Measurements from ENCODE around the gene POLH.

DNA sequence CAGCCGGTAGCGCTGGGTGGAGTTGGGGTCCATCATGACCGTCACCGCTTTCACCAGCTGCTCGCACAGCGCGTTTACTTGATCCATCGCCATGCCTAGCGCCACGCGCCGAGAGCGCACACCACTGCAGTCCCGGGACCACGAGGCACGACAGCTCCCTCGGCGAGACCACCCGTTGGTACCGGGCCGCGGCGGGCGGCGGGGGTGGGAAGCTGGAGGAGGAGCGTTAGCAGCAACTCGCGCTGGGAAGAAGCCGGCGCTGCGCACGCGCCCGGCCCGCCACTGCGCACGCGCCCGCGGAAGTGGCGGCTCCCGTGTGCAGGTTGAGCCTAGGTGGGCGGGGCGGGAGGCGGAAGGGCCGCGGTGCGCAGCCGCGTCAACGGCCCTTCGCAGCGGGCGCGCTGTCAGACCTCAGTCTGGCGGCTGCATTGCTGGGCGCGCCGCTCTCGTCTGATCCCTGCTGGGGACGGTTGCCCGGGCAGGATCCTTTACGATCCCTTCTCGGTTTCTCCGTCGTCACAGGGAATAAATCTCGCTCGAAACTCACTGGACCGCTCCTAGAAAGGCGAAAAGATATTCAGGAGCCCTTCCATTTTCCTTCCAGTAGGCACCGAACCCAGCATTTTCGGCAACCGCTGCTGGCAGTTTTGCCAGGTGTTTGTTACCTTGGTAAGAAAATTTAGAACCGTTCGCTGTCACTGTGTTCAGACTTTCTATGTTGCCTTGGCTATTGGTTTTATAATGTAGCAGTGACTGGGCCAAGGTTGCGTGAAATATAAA lies at the start of gene POLH, which contains the start of gene XPO5:
- TF ChIP-seq, protein P1, sequence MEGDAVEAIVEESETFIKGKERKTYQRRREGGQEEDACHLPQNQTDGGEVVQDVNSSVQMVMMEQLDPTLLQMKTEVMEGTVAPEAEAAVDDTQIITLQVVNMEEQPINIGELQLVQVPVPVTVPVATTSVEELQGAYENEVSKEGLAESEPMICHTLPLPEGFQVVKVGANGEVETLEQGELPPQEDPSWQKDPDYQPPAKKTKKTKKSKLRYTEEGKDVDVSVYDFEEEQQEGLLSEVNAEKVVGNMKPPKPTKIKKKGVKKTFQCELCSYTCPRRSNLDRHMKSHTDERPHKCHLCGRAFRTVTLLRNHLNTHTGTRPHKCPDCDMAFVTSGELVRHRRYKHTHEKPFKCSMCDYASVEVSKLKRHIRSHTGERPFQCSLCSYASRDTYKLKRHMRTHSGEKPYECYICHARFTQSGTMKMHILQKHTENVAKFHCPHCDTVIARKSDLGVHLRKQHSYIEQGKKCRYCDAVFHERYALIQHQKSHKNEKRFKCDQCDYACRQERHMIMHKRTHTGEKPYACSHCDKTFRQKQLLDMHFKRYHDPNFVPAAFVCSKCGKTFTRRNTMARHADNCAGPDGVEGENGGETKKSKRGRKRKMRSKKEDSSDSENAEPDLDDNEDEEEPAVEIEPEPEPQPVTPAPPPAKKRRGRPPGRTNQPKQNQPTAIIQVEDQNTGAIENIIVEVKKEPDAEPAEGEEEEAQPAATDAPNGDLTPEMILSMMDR (IDR thresholded peaks at IDR 0.05) = no peak
- TF ChIP-seq POLR2AphosphoS5 (IDR thresholded peaks at IDR 0.05; ENCODE audit: low read depth, low read length) = peak; percentile 97
- TF ChIP-seq, protein P2, sequence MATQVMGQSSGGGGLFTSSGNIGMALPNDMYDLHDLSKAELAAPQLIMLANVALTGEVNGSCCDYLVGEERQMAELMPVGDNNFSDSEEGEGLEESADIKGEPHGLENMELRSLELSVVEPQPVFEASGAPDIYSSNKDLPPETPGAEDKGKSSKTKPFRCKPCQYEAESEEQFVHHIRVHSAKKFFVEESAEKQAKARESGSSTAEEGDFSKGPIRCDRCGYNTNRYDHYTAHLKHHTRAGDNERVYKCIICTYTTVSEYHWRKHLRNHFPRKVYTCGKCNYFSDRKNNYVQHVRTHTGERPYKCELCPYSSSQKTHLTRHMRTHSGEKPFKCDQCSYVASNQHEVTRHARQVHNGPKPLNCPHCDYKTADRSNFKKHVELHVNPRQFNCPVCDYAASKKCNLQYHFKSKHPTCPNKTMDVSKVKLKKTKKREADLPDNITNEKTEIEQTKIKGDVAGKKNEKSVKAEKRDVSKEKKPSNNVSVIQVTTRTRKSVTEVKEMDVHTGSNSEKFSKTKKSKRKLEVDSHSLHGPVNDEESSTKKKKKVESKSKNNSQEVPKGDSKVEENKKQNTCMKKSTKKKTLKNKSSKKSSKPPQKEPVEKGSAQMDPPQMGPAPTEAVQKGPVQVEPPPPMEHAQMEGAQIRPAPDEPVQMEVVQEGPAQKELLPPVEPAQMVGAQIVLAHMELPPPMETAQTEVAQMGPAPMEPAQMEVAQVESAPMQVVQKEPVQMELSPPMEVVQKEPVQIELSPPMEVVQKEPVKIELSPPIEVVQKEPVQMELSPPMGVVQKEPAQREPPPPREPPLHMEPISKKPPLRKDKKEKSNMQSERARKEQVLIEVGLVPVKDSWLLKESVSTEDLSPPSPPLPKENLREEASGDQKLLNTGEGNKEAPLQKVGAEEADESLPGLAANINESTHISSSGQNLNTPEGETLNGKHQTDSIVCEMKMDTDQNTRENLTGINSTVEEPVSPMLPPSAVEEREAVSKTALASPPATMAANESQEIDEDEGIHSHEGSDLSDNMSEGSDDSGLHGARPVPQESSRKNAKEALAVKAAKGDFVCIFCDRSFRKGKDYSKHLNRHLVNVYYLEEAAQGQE (IDR thresholded peaks at IDR 0.05; ENCODE audit: insufficient read depth in 1 of 2, low read depth in 2 of 2, low read length in 1 of 2) = peak in 1 of 2 experiments; percentile 57; a peak in 1 of 4 replicates
- TF ChIP-seq TCF7L2 (IDR thresholded peaks at IDR 0.05; ENCODE audit: low read depth, low read length) = 0 out of 2 replicates have a peak, but pooled peaks have one; percentile 44
